Cardiac muscle cell (in vitro differentiated cells and primary cell): ENCODE results near the gene LTF. TPM values are rescaled to one million over a fixed set of nuclear protein-coding genes. Genes with fewer than 3 reads are reported as not detected.

Source experiments
- DNase-seq, 2 donors: peaks; one replicate each; pipeline versions ENCODE4 v3.0.0 to v3.0.0-alpha.2; 2010 to 2017; ENCODE audit warnings: low read depth in 1 of 2, low spot score in 1 of 2
- H3K27ac ChIP-seq: fragments of 200-600 bp; sonication (generic); 2 replicates; pipeline ENCODE4 v1.5.1; 2016
- H3K27me3 ChIP-seq: fragments of 200-600 bp; sonication (generic); 2 replicates; pipeline ENCODE4 v1.6.0; 2016; ENCODE audit warnings: control low read depth
- H3K36me3 ChIP-seq: fragments of 200-600 bp; sonication (generic); 2 replicates; pipeline ENCODE4 v1.5.1; 2016; ENCODE audit warnings: control low read depth
- H3K4me1 ChIP-seq: fragments of 200-600 bp; sonication (generic); 2 replicates; pipeline ENCODE4 v1.8.1; 2017; ENCODE audit warnings: low read depth, mild to moderate bottlenecking, mixed run types
- H3K4me3 ChIP-seq: fragments of 200-600 bp; sonication (generic); 2 replicates; pipeline ENCODE4 v1.5.1; 2016; ENCODE audit warnings: mild to moderate bottlenecking
- H3K9me3 ChIP-seq: fragments of 200-600 bp; sonication (generic); 2 replicates; pipeline ENCODE4 v1.5.1; 2017; ENCODE audit warnings: low read depth, mild to moderate bottlenecking, control low read depth
- CTCF ChIP-seq: IDR thresholded peaks from 2 replicates; pipeline ENCODE4 v1.5.1; 2012; ENCODE audit warnings: low read depth, mild to moderate bottlenecking, low read length
- polyA plus RNA-seq: library from polyadenylated mRNA; unstranded; fragments of >200 nt; fragmentation: Nextera tagmentation; extraction: Ambion mirVana; gene quantifications from 2 replicates; pipeline ENCODE4 v1.2.1, GENCODE V29; 2016
- total RNA-seq: library from RNA; depleted of rRNA; stranded (reverse); fragments of >200 nt; gene quantifications from 2 replicates; pipeline ENCODE4 v1.2.3, GENCODE V29; 2016

LTF gene
- total and polyA plus RNA-seq, 2 experiments from 2014 or later, result not detected

GRCh38 chr3:46416125-46416810, 48.4 kb downstream of the LTF start:
- Histone ChIP-seq H3K4me1 (peaks cover 66% of the 10 kb centered on the region), H3K36me3 (no peaks in the 10 kb centered on the region), H3K4me3 (no peak overlapping the region), H3K9me3 (no peaks in the 10 kb centered on the region), H3K27me3 (no peaks in the 10 kb centered on the region), H3K27ac (peak overlapping the region; percentile 11)
- TF ChIP-seq CTCF, result no peak
- no peak for DNase-seq

GRCh38 chr3:46414739-46415138, 50.0 kb downstream of the LTF start:
- TF ChIP-seq CTCF, result no peak
- H3K27me3 ChIP-seq, result no peaks in the 10 kb centered on the region
- no peaks in the 10 kb centered on the region for H3K36me3 ChIP-seq
- no peaks in the 10 kb centered on the region for H3K9me3 ChIP-seq
- H3K4me3 ChIP-seq, result no peak overlapping the region
- DNase-seq, result no peak
- no peak overlapping the region for H3K27ac ChIP-seq
- H3K4me1 ChIP-seq, result peaks cover 73% of the 10 kb centered on the region

- Histone ChIP-seq H3K4me1 (peaks cover 73% of the 10 kb centered on the region), H3K9me3 (no peaks in the 10 kb centered on the region), H3K4me3 (no peak overlapping the region), H3K27me3 (no peaks in the 10 kb centered on the region), H3K36me3 (no peaks in the 10 kb centered on the region), H3K27ac (no peak overlapping the region)
- TF ChIP-seq CTCF, result no peak
- DNase-seq, result no peak
Measured at GRCh38 chr3:46413951-46414350, 50.8 kb downstream of the LTF start.

GRCh38 chr3:46412786-46413298, 51.9 kb downstream of the LTF start:
- Histone ChIP-seq H3K9me3 (no peaks in the 10 kb centered on the region), H3K4me1 (peaks cover 76% of the 10 kb centered on the region), H3K27ac (no peak overlapping the region), H3K27me3 (no peaks in the 10 kb centered on the region), H3K36me3 (no peaks in the 10 kb centered on the region), H3K4me3 (no peak overlapping the region)
- TF ChIP-seq CTCF, result no peak
- DNase-seq, result no peak

- Histone ChIP-seq H3K9me3 (no peaks in the 10 kb centered on the region), H3K36me3 (no peaks in the 10 kb centered on the region), H3K4me3 (no peak overlapping the region), H3K4me1 (peaks cover 73% of the 10 kb centered on the region), H3K27me3 (no peaks in the 10 kb centered on the region), H3K27ac (no peak overlapping the region)
- TF ChIP-seq CTCF, result no peak
- no peak for DNase-seq
Measured at GRCh38 chr3:46411271-46411670, 53.4 kb downstream of the LTF start.
